Neural crest cell (in vitro differentiated cells): ENCODE results near the gene H1-8. TPM values are rescaled to one million over a fixed set of nuclear protein-coding genes. Genes with fewer than 3 reads are reported as not detected.
A peak's percentile ranks its signal among the peaks of the same experiment; 100 is the strongest.

Experiments
- DNase-seq: peaks from one replicate; pipeline ENCODE4 v3.0.0; 2021; ENCODE audit warnings: low read depth, mixed read lengths, low spot score
- H3K27ac Mint-ChIP-seq: one replicate; pipeline ENCODE4 v1.8.0; 2021; ENCODE audit warnings: mild to moderate bottlenecking, mixed read lengths; ENCODE audit not compliant: unreplicated experiment
- H3K27me3 Mint-ChIP-seq: 2 replicates; pipeline ENCODE4 v1.8.0; 2021; ENCODE audit warnings: low read depth, mild to moderate bottlenecking, mixed read lengths
- H3K36me3 Mint-ChIP-seq: 2 replicates; pipeline ENCODE4 v1.8.0; 2021; ENCODE audit warnings: low read depth, mild to moderate bottlenecking, mixed read lengths
- H3K4me1 Mint-ChIP-seq: 2 replicates; pipeline ENCODE4 v1.8.0; 2021; ENCODE audit warnings: mixed read lengths
- H3K4me3 Mint-ChIP-seq: one replicate; pipeline ENCODE4 v1.8.0; 2021; ENCODE audit warnings: mild to moderate bottlenecking, mixed read lengths
- H3K9me3 Mint-ChIP-seq: 2 replicates; pipeline ENCODE4 v1.8.0; 2021; ENCODE audit warnings: mixed read lengths
- CTCF ChIP-seq: fragments of 200-600 bp; sonication (generic); conservative IDR thresholded peaks from 2 replicates; pipeline ENCODE4 v1.5.0; 2021; ENCODE audit warnings: antibody characterized with exemption, mild to moderate bottlenecking
- total RNA-seq: library from RNA; stranded (reverse); gene quantifications from 2 replicates; pipeline ENCODE4 v1.2.1, GENCODE V29; 2021

Gene H1-8
- total RNA-seq, 1 donor from 2014 or later: not detected

GRCh38 chr3:129595544-129596193 is 52.7 kb downstream of the H1-8 start:
- no peak for DNase-seq
- Mint-ChIP-seq H3K36me3 (no peaks in the 10 kb centered on the region), H3K4me1 (peaks cover 74% of the 10 kb centered on the region), H3K27me3 (no peaks in the 10 kb centered on the region), H3K9me3 (no peaks in the 10 kb centered on the region), H3K27ac (peak overlapping the region; percentile 83), H3K4me3 (peak overlapping the region; percentile 34)
- TF ChIP-seq CTCF: no peak

- Mint-ChIP-seq H3K4me1 (peaks cover 70% of the 10 kb centered on the region), H3K4me3 (peak overlapping the region; percentile 45)
Observed at GRCh38 chr3:129596194-129597086, 53.5 kb downstream of the H1-8 start.

GRCh38 chr3:129597087-129597999 is 54.4 kb downstream of the H1-8 start:
- TF ChIP-seq CTCF: no peak
- no peak for DNase-seq

More at GRCh38 chr3:129596194-129597086, 53.5 kb downstream of the H1-8 start:
- no peak for DNase-seq
- no peaks in the 10 kb centered on the region for H3K27me3 Mint-ChIP-seq
- TF ChIP-seq CTCF: no peak
- H3K9me3 Mint-ChIP-seq: no peaks in the 10 kb centered on the region
- no peaks in the 10 kb centered on the region for H3K36me3 Mint-ChIP-seq
- H3K27ac Mint-ChIP-seq: peak overlapping the region; percentile 83

GRCh38 chr3:129598000-129598381 is 55.0 kb downstream of the H1-8 start:
- DNase-seq: no peak
- Mint-ChIP-seq H3K9me3 (no peaks in the 10 kb centered on the region), H3K4me3 (no peak overlapping the region), H3K36me3 (no peaks in the 10 kb centered on the region), H3K27me3 (no peaks in the 10 kb centered on the region), H3K27ac (no peak overlapping the region), H3K4me1 (peaks cover 60% of the 10 kb centered on the region)
- no peak for TF ChIP-seq CTCF

More at GRCh38 chr3:129597087-129597999, 54.4 kb downstream of the H1-8 start:
- Mint-ChIP-seq H3K9me3 (no peaks in the 10 kb centered on the region), H3K27me3 (no peaks in the 10 kb centered on the region), H3K36me3 (no peaks in the 10 kb centered on the region), H3K4me3 (peak overlapping the region; percentile 45), H3K4me1 (peaks cover 62% of the 10 kb centered on the region), H3K27ac (no peak overlapping the region)

GRCh38 chr3:129598484-129598883 is 55.5 kb downstream of the H1-8 start:
- no peaks in the 10 kb centered on the region for H3K9me3 Mint-ChIP-seq
- H3K36me3 Mint-ChIP-seq: no peaks in the 10 kb centered on the region
- no peak overlapping the region for H3K4me3 Mint-ChIP-seq
- DNase-seq: no peak
- no peak overlapping the region for H3K27ac Mint-ChIP-seq
- H3K4me1 Mint-ChIP-seq: peaks cover 59% of the 10 kb centered on the region
- H3K27me3 Mint-ChIP-seq: peaks cover 3% of the 10 kb centered on the region
- TF ChIP-seq CTCF: no peak
